ENCODE measurements around the gene RASAL2.
"Not testable (repeated sequence)": the region's sequence is repeated elsewhere in the genome, so short reads cannot be mapped to it uniquely, and the experiment has no call there.

Gene RASAL2

GRCh38 chr1:178120088-178120487 is 26.2 kb downstream of the RASAL2 start:
- Mint-ChIP-seq H3K4me1 (no peaks in the 10 kb centered on the region), H3K36me3 (ENCODE audit: low read depth) (no peaks in the 10 kb centered on the region), H3K27ac (no peak overlapping the region), H3K9me3 (peaks cover 7% of the 10 kb centered on the region), H3K27me3 (no peaks in the 10 kb centered on the region), H3K4me3 (no peak overlapping the region)
- no peak for ATAC-seq
- DNase-seq: no peak

- H3K27me3 Mint-ChIP-seq; ATAC-seq; H3K4me3 Mint-ChIP-seq; H3K9me3 Mint-ChIP-seq; H3K36me3 Mint-ChIP-seq (ENCODE audit: low read depth); H3K4me1 Mint-ChIP-seq; H3K27ac Mint-ChIP-seq; DNase-seq: not testable (repeated sequence)
Observed at GRCh38 chr1:178120520-178121052, 26.7 kb downstream of the RASAL2 start.

GRCh38 chr1:178121883-178122282 is 28.0 kb downstream of the RASAL2 start:
- ATAC-seq: no peak
- Mint-ChIP-seq H3K27ac (no peak overlapping the region), H3K9me3 (no peaks in the 10 kb centered on the region), H3K4me1 (no peaks in the 10 kb centered on the region), H3K4me3 (no peak overlapping the region), H3K36me3 (ENCODE audit: low read depth) (no peaks in the 10 kb centered on the region), H3K27me3 (no peaks in the 10 kb centered on the region)
- no peak for DNase-seq

- ATAC-seq (no peak), DNase-seq (no peak)
- Mint-ChIP-seq H3K27ac (no peak overlapping the region), H3K27me3 (no peaks in the 10 kb centered on the region), H3K9me3 (no peaks in the 10 kb centered on the region), H3K4me3 (no peak overlapping the region), H3K4me1 (no peaks in the 10 kb centered on the region), H3K36me3 (ENCODE audit: low read depth) (no peaks in the 10 kb centered on the region)
Observed at GRCh38 chr1:178122283-178122682, 28.4 kb downstream of the RASAL2 start.

GRCh38 chr1:178124115-178124514 is 30.2 kb downstream of the RASAL2 start:
- Mint-ChIP-seq H3K4me1 (no peaks in the 10 kb centered on the region), H3K36me3 (ENCODE audit: low read depth) (no peaks in the 10 kb centered on the region), H3K27ac (no peak overlapping the region), H3K9me3 (no peaks in the 10 kb centered on the region), H3K4me3 (no peak overlapping the region), H3K27me3 (no peaks in the 10 kb centered on the region)
- ATAC-seq (no peak), DNase-seq (no peak)

- ATAC-seq (no peak), DNase-seq (no peak)
- H3K27ac Mint-ChIP-seq: no peak overlapping the region
- H3K27me3 Mint-ChIP-seq: no peaks in the 10 kb centered on the region
- H3K4me1 Mint-ChIP-seq: no peaks in the 10 kb centered on the region
- H3K9me3 Mint-ChIP-seq: no peaks in the 10 kb centered on the region
- H3K4me3 Mint-ChIP-seq: no peak overlapping the region
- H3K36me3 Mint-ChIP-seq (ENCODE audit: low read depth): no peaks in the 10 kb centered on the region
Observed at GRCh38 chr1:178126261-178126660, 32.4 kb downstream of the RASAL2 start.

- Mint-ChIP-seq H3K27ac (no peak overlapping the region), H3K36me3 (ENCODE audit: low read depth) (no peaks in the 10 kb centered on the region), H3K9me3 (no peaks in the 10 kb centered on the region), H3K4me3 (no peak overlapping the region), H3K27me3 (no peaks in the 10 kb centered on the region), H3K4me1 (no peaks in the 10 kb centered on the region)
- no peak for DNase-seq
- no peak for ATAC-seq
Observed at GRCh38 chr1:178126741-178127185, 32.9 kb downstream of the RASAL2 start.

- Mint-ChIP-seq H3K4me1 (no peaks in the 10 kb centered on the region), H3K27ac (no peak overlapping the region), H3K27me3 (no peaks in the 10 kb centered on the region)
Observed at GRCh38 chr1:178127482-178128191, 33.7 kb downstream of the RASAL2 start.

GRCh38 chr1:178133239-178133989 is 39.5 kb downstream of the RASAL2 start:
- H3K4me3 Mint-ChIP-seq: no peak overlapping the region
- ATAC-seq: no peak

More at GRCh38 chr1:178127482-178128191, 33.7 kb downstream of the RASAL2 start:
- ATAC-seq (no peak), DNase-seq (no peak)
- H3K9me3 Mint-ChIP-seq: no peaks in the 10 kb centered on the region
- no peak overlapping the region for H3K4me3 Mint-ChIP-seq
- H3K36me3 Mint-ChIP-seq (ENCODE audit: low read depth): no peaks in the 10 kb centered on the region

GRCh38 chr1:178134061-178134460 is 40.2 kb downstream of the RASAL2 start:
- H3K36me3 Mint-ChIP-seq (ENCODE audit: low read depth): no peaks in the 10 kb centered on the region
- DNase-seq: no peak
- H3K4me3 Mint-ChIP-seq: no peak overlapping the region
- H3K9me3 Mint-ChIP-seq: peaks cover 4% of the 10 kb centered on the region
- H3K27ac Mint-ChIP-seq: no peak overlapping the region
- H3K4me1 Mint-ChIP-seq: no peaks in the 10 kb centered on the region
- H3K27me3 Mint-ChIP-seq: no peaks in the 10 kb centered on the region
- ATAC-seq: no peak

More at GRCh38 chr1:178133239-178133989, 39.5 kb downstream of the RASAL2 start:
- Mint-ChIP-seq H3K27ac (no peak overlapping the region), H3K9me3 (peaks cover 4% of the 10 kb centered on the region), H3K36me3 (ENCODE audit: low read depth) (no peaks in the 10 kb centered on the region), H3K4me1 (no peaks in the 10 kb centered on the region), H3K27me3 (no peaks in the 10 kb centered on the region)
- no peak for DNase-seq

GRCh38 chr1:178137238-178137637 is 43.3 kb downstream of the RASAL2 start:
- ATAC-seq: no peak
- Mint-ChIP-seq H3K27ac (no peak overlapping the region), H3K36me3 (ENCODE audit: low read depth) (no peaks in the 10 kb centered on the region), H3K27me3 (no peaks in the 10 kb centered on the region), H3K9me3 (peaks cover 7% of the 10 kb centered on the region), H3K4me3 (no peak overlapping the region), H3K4me1 (no peaks in the 10 kb centered on the region)
- DNase-seq: no peak

GRCh38 chr1:178142806-178143205 is 48.9 kb downstream of the RASAL2 start:
- H3K4me3 Mint-ChIP-seq: no peak overlapping the region
- no peaks in the 10 kb centered on the region for H3K36me3 Mint-ChIP-seq (ENCODE audit: low read depth)
- peaks cover 4% of the 10 kb centered on the region for H3K9me3 Mint-ChIP-seq
- DNase-seq (no peak), ATAC-seq (no peak)
- no peak overlapping the region for H3K27ac Mint-ChIP-seq
- no peaks in the 10 kb centered on the region for H3K4me1 Mint-ChIP-seq
- H3K27me3 Mint-ChIP-seq: no peaks in the 10 kb centered on the region

- H3K27me3 Mint-ChIP-seq: no peaks in the 10 kb centered on the region
- H3K9me3 Mint-ChIP-seq: peaks cover 4% of the 10 kb centered on the region
- H3K4me3 Mint-ChIP-seq: no peak overlapping the region
- no peaks in the 10 kb centered on the region for H3K4me1 Mint-ChIP-seq
- DNase-seq (no peak), ATAC-seq (no peak)
- no peaks in the 10 kb centered on the region for H3K36me3 Mint-ChIP-seq (ENCODE audit: low read depth)
- H3K27ac Mint-ChIP-seq: no peak overlapping the region
Observed at GRCh38 chr1:178143730-178144690, 50.1 kb downstream of the RASAL2 start.

- H3K27me3 Mint-ChIP-seq: no peaks in the 10 kb centered on the region
- H3K4me1 Mint-ChIP-seq: no peaks in the 10 kb centered on the region
- no peak for ATAC-seq
- H3K36me3 Mint-ChIP-seq (ENCODE audit: low read depth): no peaks in the 10 kb centered on the region
- no peak overlapping the region for H3K4me3 Mint-ChIP-seq
- H3K9me3 Mint-ChIP-seq: peaks cover 4% of the 10 kb centered on the region
- H3K27ac Mint-ChIP-seq: no peak overlapping the region
- DNase-seq: no peak
Observed at GRCh38 chr1:178145605-178146004, 51.7 kb downstream of the RASAL2 start.
